HepG2 (cell line): ENCODE measurements around the gene JMJD8. TPM values are rescaled to one million over a fixed set of nuclear protein-coding genes. Genes with fewer than 3 reads are reported as not detected.

Experiments used
- AGO1 ChIP-seq: fragments of 200-400 bp; formaldehyde crosslinking; IDR thresholded peaks from 2 replicates; pipeline ENCODE4 v1.6.1; 2017; ENCODE audit warnings: mild to moderate bottlenecking, low read depth, low read length, moderate library complexity; ENCODE audit not compliant: poor library complexity, severe bottlenecking
- ATF7-NPFF ChIP-seq: sonication (generic); formaldehyde crosslinking; IDR thresholded peaks from 2 replicates; pipeline ENCODE4 v1.8.1; 2023; ENCODE audit warnings: mild to moderate bottlenecking, low read depth, missing genetic modification reagents, moderate library complexity
- ELF4 ChIP-seq: sonication (generic); formaldehyde crosslinking; IDR thresholded peaks from 2 replicates; pipeline ENCODE4 v1.5.0; 2020; ENCODE audit warnings: missing genetic modification reagents, mild to moderate bottlenecking, moderate library complexity, borderline replicate concordance
- GABPA ChIP-seq, 2 experiments: IDR thresholded peaks; 2 replicates each; pipeline ENCODE4 v1.6.1; 2011 to 2016; ENCODE audit warnings: low read depth in 2 of 2, low read length in 1 of 2, missing biosample characterization in 1 of 2, missing genetic modification characterization in 1 of 2
- KDM4B ChIP-seq: sonication (generic); formaldehyde crosslinking; IDR thresholded peaks from 2 replicates; pipeline ENCODE4 v1.4.0; 2020; ENCODE audit warnings: missing genetic modification reagents
- MAF1 ChIP-seq: sonication (generic); formaldehyde crosslinking; IDR thresholded peaks from 2 replicates; pipeline ENCODE4 v1.5.0; 2020; ENCODE audit warnings: missing genetic modification reagents, borderline replicate concordance
- MXD4 ChIP-seq: IDR thresholded peaks from 2 replicates; pipeline ENCODE4 v1.6.1; 2016; ENCODE audit warnings: mild to moderate bottlenecking, missing biosample characterization, missing genetic modification reagents
- ZBTB7A ChIP-seq: sonication (generic); formaldehyde crosslinking; IDR thresholded peaks from 2 replicates; pipeline ENCODE4 v1.8.0; 2022; ENCODE audit warnings: mild to moderate bottlenecking, missing genetic modification reagents
- ZC3H13 ChIP-seq: sonication (generic); formaldehyde crosslinking; IDR thresholded peaks from 2 replicates; pipeline ENCODE4 v1.8.1; 2023; ENCODE audit warnings: mild to moderate bottlenecking, missing genetic modification reagents, moderate library complexity
- ZNF263 ChIP-seq: sonication (generic); formaldehyde crosslinking; IDR thresholded peaks from 2 replicates; pipeline ENCODE4 v1.4.0; 2020; ENCODE audit warnings: missing genetic modification reagents
- ZNF547 ChIP-seq: sonication (generic); formaldehyde crosslinking; IDR thresholded peaks from 2 replicates; pipeline ENCODE4 v1.5.1; 2020; ENCODE audit warnings: mild to moderate bottlenecking, missing genetic modification reagents
- ZNF777 ChIP-seq: sonication (generic); formaldehyde crosslinking; IDR thresholded peaks from 2 replicates; pipeline ENCODE4 v1.4.0; 2020; ENCODE audit warnings: missing genetic modification reagents
- polyA plus RNA-seq, 8 experiments: library from polyadenylated mRNA; depleted of rRNA in 3 of 8; stranded (reverse) in 7 of 8; unstranded in 1 of 8; fragments of >200 nt; fragmentation: Illumina TruSeq in 4 of 8; extraction: Trizol in 4 of 8; gene quantifications; 2 replicates each; pipeline versions ENCODE4 v1.2.1 to v1.2.3, GENCODE V29; 2011 to 2016; ENCODE audit warnings: low read depth in 4 of 8, missing spikeins in 1 of 8, mixed read lengths in 1 of 8; ENCODE audit not compliant: insufficient read depth in 1 of 8
- total RNA-seq, 5 experiments: library from RNA; depleted of rRNA; stranded (reverse); fragments of >200 nt; fragmentation: Illumina TruSeq; extraction: Trizol; gene quantifications; 2 replicates each; pipeline ENCODE4 v1.2.3, GENCODE V29; 2016; ENCODE audit warnings: low read depth in 1 of 5
- TF ChIP-seq, protein P1 (sequence below): sonication (generic); formaldehyde crosslinking; IDR thresholded peaks from 2 replicates; pipeline ENCODE4 v1.4.0; 2020; ENCODE audit warnings: missing genetic modification reagents
- TF ChIP-seq, protein P2 (sequence below), 2 experiments: sonication (generic) in 1 of 2; formaldehyde crosslinking in 1 of 2; IDR thresholded peaks; 2 replicates each; pipeline versions ENCODE4 v1.6.1 to v1.9.0; 2014 to 2022; ENCODE audit warnings: antibody characterized with exemption in 1 of 2, borderline replicate concordance in 1 of 2, inconsistent platforms in 1 of 2, low read depth in 1 of 2, missing genetic modification reagents in 1 of 2
- TF ChIP-seq, protein P3 (sequence below): sonication (generic); formaldehyde crosslinking; IDR thresholded peaks from 2 replicates; pipeline ENCODE4 v1.8.1; 2023; ENCODE audit warnings: mild to moderate bottlenecking, inconsistent platforms, moderate library complexity, missing genetic modification reagents, borderline replicate concordance
- TF ChIP-seq, protein P4 (sequence below): sonication (generic); formaldehyde crosslinking; IDR thresholded peaks from 2 replicates; pipeline ENCODE4 v1.4.0; 2020; ENCODE audit warnings: missing genetic modification reagents

Gene JMJD8
- total and polyA plus RNA-seq, 2 of the 13 experiments (the other 11 are each of a cell fraction or from before 2014, with no cell fraction given): 2.6 to 11.8 TPM

DNA sequence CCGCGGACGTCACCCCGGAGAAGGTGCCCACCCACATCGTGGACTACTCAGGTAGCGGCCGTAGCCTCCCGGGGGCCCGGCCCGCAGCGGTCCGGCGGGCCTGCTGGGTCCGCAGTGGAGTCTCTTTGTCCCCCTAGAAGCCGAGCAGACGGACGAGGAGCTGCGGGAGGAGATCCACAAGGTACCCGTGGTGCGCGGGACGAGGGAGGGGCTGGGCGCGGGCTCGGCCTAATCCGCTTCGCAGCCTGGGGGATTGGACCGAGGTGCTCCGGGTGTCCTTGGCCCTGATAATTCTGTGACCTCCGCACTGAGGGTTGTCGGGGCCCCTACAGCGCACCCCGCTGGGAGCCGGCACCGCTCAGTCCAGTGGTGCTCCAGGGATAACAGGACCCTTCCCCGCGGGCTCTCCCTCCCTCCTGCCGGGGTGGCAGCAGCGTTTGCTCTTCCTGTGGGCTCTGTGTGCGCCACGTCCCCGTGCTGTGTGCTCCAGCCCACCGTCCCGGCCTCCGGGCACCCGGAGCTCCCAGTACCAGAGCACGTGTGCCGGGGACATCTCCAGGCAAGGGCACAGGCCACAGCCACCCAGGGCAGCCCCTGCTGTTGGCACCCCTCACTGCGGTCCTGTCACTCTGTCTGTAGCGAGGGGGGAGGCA, 15.5 kb downstream of the JMJD8 start (continued):
- no peak for TF ChIP-seq GABPA (IDR thresholded peaks at IDR 0.05; ENCODE audit: low read depth, low read length)
- 0 out of 2 replicates have a peak, but pooled peaks have one; percentile 14 for TF ChIP-seq GABPA (CRISPR knock-in tag; IDR thresholded peaks at IDR 0.05; ENCODE audit: low read depth)
- TF ChIP-seq, protein P1, sequence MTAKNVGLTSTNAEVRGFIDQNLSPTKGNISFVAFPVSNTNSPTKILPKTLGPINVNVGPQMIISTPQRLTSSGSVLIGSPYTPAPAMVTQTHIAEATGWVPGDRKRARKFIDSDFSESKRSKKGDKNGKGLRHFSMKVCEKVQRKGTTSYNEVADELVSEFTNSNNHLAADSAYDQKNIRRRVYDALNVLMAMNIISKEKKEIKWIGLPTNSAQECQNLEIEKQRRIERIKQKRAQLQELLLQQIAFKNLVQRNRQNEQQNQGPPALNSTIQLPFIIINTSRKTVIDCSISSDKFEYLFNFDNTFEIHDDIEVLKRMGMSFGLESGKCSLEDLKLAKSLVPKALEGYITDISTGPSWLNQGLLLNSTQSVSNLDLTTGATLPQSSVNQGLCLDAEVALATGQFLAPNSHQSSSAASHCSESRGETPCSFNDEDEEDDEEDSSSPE: no peak
- TF ChIP-seq ATF7-NPFF (CRISPR knock-in tag): no peak
- TF ChIP-seq AGO1: peak; percentile 69
- TF ChIP-seq ZNF547 (CRISPR knock-in tag): no peak
- TF ChIP-seq ZNF263 (CRISPR knock-in tag): peak; percentile 47
- TF ChIP-seq, protein P2, sequence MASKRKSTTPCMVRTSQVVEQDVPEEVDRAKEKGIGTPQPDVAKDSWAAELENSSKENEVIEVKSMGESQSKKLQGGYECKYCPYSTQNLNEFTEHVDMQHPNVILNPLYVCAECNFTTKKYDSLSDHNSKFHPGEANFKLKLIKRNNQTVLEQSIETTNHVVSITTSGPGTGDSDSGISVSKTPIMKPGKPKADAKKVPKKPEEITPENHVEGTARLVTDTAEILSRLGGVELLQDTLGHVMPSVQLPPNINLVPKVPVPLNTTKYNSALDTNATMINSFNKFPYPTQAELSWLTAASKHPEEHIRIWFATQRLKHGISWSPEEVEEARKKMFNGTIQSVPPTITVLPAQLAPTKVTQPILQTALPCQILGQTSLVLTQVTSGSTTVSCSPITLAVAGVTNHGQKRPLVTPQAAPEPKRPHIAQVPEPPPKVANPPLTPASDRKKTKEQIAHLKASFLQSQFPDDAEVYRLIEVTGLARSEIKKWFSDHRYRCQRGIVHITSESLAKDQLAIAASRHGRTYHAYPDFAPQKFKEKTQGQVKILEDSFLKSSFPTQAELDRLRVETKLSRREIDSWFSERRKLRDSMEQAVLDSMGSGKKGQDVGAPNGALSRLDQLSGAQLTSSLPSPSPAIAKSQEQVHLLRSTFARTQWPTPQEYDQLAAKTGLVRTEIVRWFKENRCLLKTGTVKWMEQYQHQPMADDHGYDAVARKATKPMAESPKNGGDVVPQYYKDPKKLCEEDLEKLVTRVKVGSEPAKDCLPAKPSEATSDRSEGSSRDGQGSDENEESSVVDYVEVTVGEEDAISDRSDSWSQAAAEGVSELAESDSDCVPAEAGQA (IDR thresholded peaks at IDR 0.05; ENCODE audit: low read depth): no peak
- TF ChIP-seq, protein P2 (CRISPR knock-in tag; IDR thresholded peaks at IDR 0.05; ENCODE audit: borderline replicate concordance): no peak
- TF ChIP-seq, protein P3, sequence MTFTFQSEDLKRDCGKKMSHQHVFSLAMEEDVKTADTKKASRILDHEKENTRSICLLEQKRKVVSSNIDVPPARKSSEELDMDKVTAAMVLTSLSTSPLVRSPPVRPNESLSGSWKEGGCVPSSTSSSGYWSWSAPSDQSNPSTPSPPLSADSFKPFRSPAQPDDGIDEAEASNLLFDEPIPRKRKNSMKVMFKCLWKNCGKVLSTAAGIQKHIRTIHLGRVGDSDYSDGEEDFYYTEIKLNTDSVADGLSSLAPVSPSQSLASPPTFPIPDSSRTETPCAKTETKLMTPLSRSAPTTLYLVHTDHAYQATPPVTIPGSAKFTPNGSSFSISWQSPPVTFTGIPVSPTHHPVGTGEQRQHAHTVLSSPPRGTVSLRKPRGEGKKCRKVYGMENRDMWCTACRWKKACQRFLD (CRISPR knock-in tag): 0 out of 2 replicates have a peak, but pooled peaks have one; percentile 36
- no peak for TF ChIP-seq KDM4B (CRISPR knock-in tag)
- no peak for TF ChIP-seq ELF4 (CRISPR knock-in tag)
- TF ChIP-seq ZC3H13 (CRISPR knock-in tag): no peak
- TF ChIP-seq, protein P4, sequence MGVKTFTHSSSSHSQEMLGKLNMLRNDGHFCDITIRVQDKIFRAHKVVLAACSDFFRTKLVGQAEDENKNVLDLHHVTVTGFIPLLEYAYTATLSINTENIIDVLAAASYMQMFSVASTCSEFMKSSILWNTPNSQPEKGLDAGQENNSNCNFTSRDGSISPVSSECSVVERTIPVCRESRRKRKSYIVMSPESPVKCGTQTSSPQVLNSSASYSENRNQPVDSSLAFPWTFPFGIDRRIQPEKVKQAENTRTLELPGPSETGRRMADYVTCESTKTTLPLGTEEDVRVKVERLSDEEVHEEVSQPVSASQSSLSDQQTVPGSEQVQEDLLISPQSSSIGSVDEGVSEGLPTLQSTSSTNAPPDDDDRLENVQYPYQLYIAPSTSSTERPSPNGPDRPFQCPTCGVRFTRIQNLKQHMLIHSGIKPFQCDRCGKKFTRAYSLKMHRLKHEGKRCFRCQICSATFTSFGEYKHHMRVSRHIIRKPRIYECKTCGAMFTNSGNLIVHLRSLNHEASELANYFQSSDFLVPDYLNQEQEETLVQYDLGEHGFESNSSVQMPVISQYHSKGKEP (CRISPR knock-in tag): no peak
- TF ChIP-seq MAF1 (CRISPR knock-in tag): no peak
- no peak for TF ChIP-seq MXD4
- TF ChIP-seq ZBTB7A (CRISPR knock-in tag): no peak
- TF ChIP-seq ZNF777 (CRISPR knock-in tag): 0 out of 2 replicates have a peak, but pooled peaks have one; percentile 3
